GM23338 (cell line): ENCODE data around the gene PHYKPL. TPM values are rescaled to one million over a fixed set of nuclear protein-coding genes. Genes with fewer than 3 reads are reported as not detected.

Source experiments
- ATAC-seq: fragments of 200-7000 bp; cut with Tn5 transposase; 3 replicates; pipeline ENCODE4 v1.9.1; 2020
- DNase-seq: peaks from one replicate; pipeline ENCODE4 v3.0.0-alpha.2; 2015; ENCODE audit warnings: low spot score
- H2AFZ ChIP-seq: fragments of 200-600 bp; sonication (generic); 2 replicates; pipeline ENCODE4 v1.8.0; 2016; ENCODE audit warnings: antibody characterized with exemption, mild to moderate bottlenecking, moderate library complexity
- H3F3A ChIP-seq: fragments of 200-600 bp; sonication (generic); replicated peaks from 2 replicates; pipeline ENCODE4 v1.8.0; 2017; ENCODE audit warnings: antibody characterized with exemption, mixed run types, low read depth
- H3K27ac ChIP-seq: fragments of 200-600 bp; sonication (generic); 2 replicates; pipeline ENCODE4 v1.6.1; 2016; ENCODE audit warnings: low read depth
- H3K27me3 ChIP-seq: fragments of 200-600 bp; sonication (generic); 2 replicates; pipeline ENCODE4 v1.8.0; 2016; ENCODE audit warnings: mild to moderate bottlenecking, mixed run types, moderate library complexity; ENCODE audit not compliant: insufficient read depth
- H3K36me3 ChIP-seq: fragments of 200-600 bp; sonication (generic); 2 replicates; pipeline ENCODE4 v1.8.0; 2016; ENCODE audit warnings: mild to moderate bottlenecking; ENCODE audit not compliant: insufficient read depth
- H3K4me1 ChIP-seq: fragments of 200-600 bp; sonication (generic); 2 replicates; pipeline ENCODE4 v1.8.0; 2016; ENCODE audit warnings: mild to moderate bottlenecking, moderate library complexity; ENCODE audit not compliant: insufficient read depth
- H3K4me2 ChIP-seq: fragments of 200-600 bp; sonication (generic); 2 replicates; pipeline ENCODE4 v1.7.1; 2017; ENCODE audit warnings: mixed run types
- H3K4me3 ChIP-seq: fragments of 200-600 bp; sonication (generic); 2 replicates; pipeline ENCODE4 v1.6.1; 2016; ENCODE audit warnings: mixed run types
- H3K79me2 ChIP-seq: fragments of 200-600 bp; sonication (generic); replicated peaks from 2 replicates; pipeline ENCODE4 v1.8.0; 2017; ENCODE audit warnings: mild to moderate bottlenecking; ENCODE audit not compliant: insufficient read depth
- H3K9me2 ChIP-seq: fragments of 200-600 bp; sonication (generic); 2 replicates; pipeline ENCODE4 v1.8.0; 2017; ENCODE audit not compliant: insufficient read depth
- H4K20me1 ChIP-seq: fragments of 200-600 bp; sonication (generic); replicated peaks from 2 replicates; pipeline ENCODE4 v1.8.0; 2017; ENCODE audit warnings: mild to moderate bottlenecking; ENCODE audit not compliant: insufficient read depth
- H3K27ac Mint-ChIP-seq: 2 replicates; pipeline ENCODE4 v1.8.0; 2020; ENCODE audit warnings: inconsistent platforms, mild to moderate bottlenecking, moderate library complexity, mixed read lengths
- H3K27me3 Mint-ChIP-seq: 3 replicates; pipeline ENCODE4 v1.8.0; 2022; ENCODE audit warnings: low read depth, mild to moderate bottlenecking, moderate library complexity, mixed read lengths, inconsistent platforms; ENCODE audit not compliant: insufficient read depth, poor library complexity
- H3K36me3 Mint-ChIP-seq: 3 replicates; pipeline ENCODE4 v1.8.0; 2021; ENCODE audit warnings: low read depth, mild to moderate bottlenecking, inconsistent platforms, moderate library complexity, mixed read lengths
- H3K4me1 Mint-ChIP-seq: 3 replicates; pipeline ENCODE4 v1.8.0; 2020; ENCODE audit warnings: mild to moderate bottlenecking, inconsistent platforms, mixed read lengths
- H3K4me3 Mint-ChIP-seq: 3 replicates; pipeline ENCODE4 v1.8.0; 2021; ENCODE audit warnings: moderate library complexity, mild to moderate bottlenecking, inconsistent platforms, mixed read lengths
- H3K9me3 Mint-ChIP-seq: 3 replicates; pipeline ENCODE4 v1.8.0; 2020; ENCODE audit warnings: moderate library complexity, mild to moderate bottlenecking, inconsistent platforms, mixed read lengths
- CREB1 ChIP-seq: fragments of 250-450 bp; sonication (Bioruptor Pico); IDR thresholded peaks from 2 replicates; pipeline ENCODE4 v1.5.0; 2020; ENCODE audit warnings: low read depth, mild to moderate bottlenecking, moderate library complexity
- CTCF ChIP-seq, 2 experiments: fragments of 200-600 bp in 1 of 2; sonication (generic) in 1 of 2; conservative IDR thresholded peaks; 2 replicates each; pipeline versions ENCODE4 v1.5.1 to v1.6.1; 2016 to 2017; ENCODE audit warnings: antibody characterized with exemption in 2 of 2, low read depth in 2 of 2, mild to moderate bottlenecking in 2 of 2, moderate library complexity in 1 of 2
- ETS1 ChIP-seq: IDR thresholded peaks from 2 replicates; pipeline ENCODE4 v1.6.1; 2016; ENCODE audit warnings: antibody characterized with exemption
- EZH2 ChIP-seq: fragments of 200-600 bp; sonication (generic); IDR thresholded peaks from one replicate; pipeline ENCODE4 v1.8.0; 2017; ENCODE audit warnings: antibody characterized with exemption, mild to moderate bottlenecking, low read depth; ENCODE audit not compliant: unreplicated experiment
- EZH2phosphoT487 ChIP-seq: fragments of 200-600 bp; sonication (generic); IDR thresholded peaks from one replicate; pipeline ENCODE4 v1.8.1; 2018; ENCODE audit warnings: antibody characterized with exemption; ENCODE audit not compliant: unreplicated experiment
- JUNB ChIP-seq: IDR thresholded peaks from one replicate; pipeline ENCODE4 v1.6.1; 2016; ENCODE audit warnings: antibody characterized with exemption; ENCODE audit not compliant: unreplicated experiment
- NANOG ChIP-seq: IDR thresholded peaks from 2 replicates; pipeline ENCODE4 v1.6.1; 2016; ENCODE audit warnings: antibody characterized with exemption, borderline replicate concordance
- POLR2AphosphoS5 ChIP-seq: IDR thresholded peaks from 2 replicates; pipeline ENCODE4 v1.6.1; 2016; ENCODE audit warnings: antibody characterized with exemption, low read depth
- REST ChIP-seq: IDR thresholded peaks from one replicate; pipeline ENCODE4 v1.6.1; 2018; ENCODE audit warnings: antibody characterized with exemption; ENCODE audit not compliant: unreplicated experiment
- STAT1 ChIP-seq: IDR thresholded peaks from one replicate; pipeline ENCODE4 v1.6.1; 2016; ENCODE audit warnings: antibody characterized with exemption; ENCODE audit not compliant: unreplicated experiment
- ZNF114 ChIP-seq: fragments of 250-450 bp; sonication (Bioruptor Pico); IDR thresholded peaks from 2 replicates; pipeline ENCODE4 v1.5.0; 2020; ENCODE audit warnings: mild to moderate bottlenecking, moderate library complexity
- ZNF331 ChIP-seq: fragments of 250-450 bp; sonication (Bioruptor Pico); IDR thresholded peaks from 2 replicates; pipeline ENCODE4 v1.5.0; 2020; ENCODE audit warnings: low read depth, mild to moderate bottlenecking, moderate library complexity
- ZNF462 ChIP-seq: fragments of 250-450 bp; sonication (Bioruptor Pico); IDR thresholded peaks from 2 replicates; pipeline ENCODE4 v1.5.0; 2020; ENCODE audit warnings: mild to moderate bottlenecking, moderate library complexity
- polyA plus RNA-seq: library from polyadenylated mRNA; unstranded; fragments of >200 nt; fragmentation: Nextera tagmentation; extraction: Ambion mirVana; gene quantifications from 2 replicates; pipeline ENCODE4 v1.2.1, GENCODE V29; 2016
- total RNA-seq: library from RNA; depleted of rRNA; stranded (reverse); fragments of >200 nt; shearing (Covaris generic); gene quantifications from 2 replicates; pipeline ENCODE4 v1.2.3, GENCODE V29; 2014

PHYKPL gene
- total and polyA plus RNA-seq, 2 experiments from 2014 or later, result 15.9 to 20.8 TPM

GRCh38 chr5:178242416-178242815 is 9.8 kb upstream of the PHYKPL start:
- Histone ChIP-seq H3K27me3 (no peaks in the 10 kb centered on the region), H4K20me1 (no peaks in the 10 kb centered on the region), H3K27ac (no peak overlapping the region), H3F3A (no peaks in the 10 kb centered on the region), H3K4me2 (no peak overlapping the region), H2AFZ (no peak overlapping the region), H3K4me1 (no peaks in the 10 kb centered on the region; the same call in 1 of the 2 replicates), H3K4me3 (no peak overlapping the region), H3K9me2 (0 out of 2 replicates have a peak, but pooled peaks cover 4% of the 10 kb centered on the region), H3K36me3 (no peaks in the 10 kb centered on the region), H3K79me2 (no peaks in the 10 kb centered on the region)
- Mint-ChIP-seq H3K36me3 (no peaks in the 10 kb centered on the region), H3K4me1 (peaks cover 6% of the 10 kb centered on the region), H3K4me3 (no peak overlapping the region), H3K27ac (no peak overlapping the region), H3K9me3 (no peaks in the 10 kb centered on the region), H3K27me3 (peaks cover 19% of the 10 kb centered on the region)
- DNase-seq, result no peak
- ATAC-seq, result no peak
- TF ChIP-seq EZH2phosphoT487, result no peak
- no peak for TF ChIP-seq CTCF (conservative IDR thresholded peaks at IDR 0.05; ENCODE audit: low read depth in 2 of 2)
- no peak for TF ChIP-seq ZNF331
- TF ChIP-seq ZNF462, result no peak
- TF ChIP-seq REST, result no peak
- TF ChIP-seq EZH2, result no peak
- TF ChIP-seq ZNF114 (CRISPR knock-in tag), result no peak
- TF ChIP-seq STAT1, result no peak
- TF ChIP-seq CREB1 (CRISPR knock-in tag), result no peak
- TF ChIP-seq POLR2AphosphoS5, result no peak
- no peak for TF ChIP-seq ETS1
- TF ChIP-seq JUNB, result no peak
- no peak for TF ChIP-seq NANOG
